Activated naive CD8-positive, alpha-beta T cell (primary cell): ENCODE results near the gene RAB3C.
"Not testable (repeated sequence)": the region's sequence is repeated elsewhere in the genome, so short reads cannot be mapped to it uniquely, and the experiment has no call there.

Source experiments
- H3K27ac Mint-ChIP-seq: one replicate; pipeline ENCODE4 v1.8.0; 2021; ENCODE audit warnings: mixed read lengths
- H3K27me3 Mint-ChIP-seq: one replicate; pipeline ENCODE4 v1.8.0; 2021; ENCODE audit warnings: mixed read lengths
- H3K36me3 Mint-ChIP-seq: one replicate; pipeline ENCODE4 v1.8.0; 2021; ENCODE audit warnings: mixed read lengths
- H3K4me1 Mint-ChIP-seq: one replicate; pipeline ENCODE4 v1.8.0; 2021; ENCODE audit warnings: low read depth, mixed read lengths
- H3K4me3 Mint-ChIP-seq: one replicate; pipeline ENCODE4 v1.8.0; 2021; ENCODE audit warnings: mild to moderate bottlenecking, mixed read lengths
- H3K9me3 Mint-ChIP-seq: one replicate; pipeline ENCODE4 v1.8.0; 2021; ENCODE audit warnings: low read depth, mixed read lengths

RAB3C gene

DNA sequence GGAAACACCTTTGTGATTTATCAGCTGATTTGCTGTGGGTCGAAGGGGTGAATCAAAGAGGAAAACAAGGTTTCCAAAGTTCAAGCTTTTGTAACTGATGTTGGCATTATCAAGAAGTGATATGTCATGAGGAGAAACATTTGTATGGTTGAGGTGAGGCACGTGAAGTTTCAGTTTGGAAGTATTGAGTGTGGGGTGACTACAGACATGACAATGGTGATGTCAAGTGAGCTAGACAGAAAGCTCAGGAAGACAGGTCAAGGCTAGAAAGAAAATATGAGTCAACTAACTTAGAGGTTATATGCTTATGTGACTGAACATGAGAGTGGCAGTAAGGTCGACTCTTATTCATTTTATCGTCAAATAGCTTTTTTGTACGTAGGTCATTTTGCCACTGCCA lies 99.1 kb downstream of the RAB3C start:
- H3K27ac Mint-ChIP-seq, result no peak overlapping the region
- H3K4me3 Mint-ChIP-seq, result no peak overlapping the region
- H3K9me3 Mint-ChIP-seq, result no peaks in the 10 kb centered on the region
- H3K27me3 Mint-ChIP-seq, result no peaks in the 10 kb centered on the region
- no peaks in the 10 kb centered on the region for H3K4me1 Mint-ChIP-seq
- H3K36me3 Mint-ChIP-seq, result no peaks in the 10 kb centered on the region

DNA sequence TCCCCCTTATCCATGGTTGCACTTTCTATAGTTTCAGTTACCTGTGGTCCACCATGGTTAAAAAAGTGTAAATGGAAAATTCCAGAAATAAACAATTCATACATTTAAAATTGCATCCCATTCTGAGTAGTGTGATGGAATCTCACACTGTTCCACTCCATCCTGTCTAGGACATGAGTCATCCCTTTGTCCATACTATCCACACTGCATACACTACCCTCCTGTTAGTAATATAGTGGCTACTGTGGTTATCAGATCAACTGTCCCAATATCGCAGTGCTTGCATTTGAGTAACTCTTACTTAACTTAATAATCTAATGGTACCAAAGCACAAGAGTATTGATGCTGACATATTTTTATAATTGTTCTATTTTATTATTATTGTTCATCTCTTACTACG lies 100.7 kb downstream of the RAB3C start:
- Mint-ChIP-seq H3K27me3 (no peaks in the 10 kb centered on the region), H3K36me3 (no peaks in the 10 kb centered on the region), H3K9me3 (no peaks in the 10 kb centered on the region), H3K4me3 (no peak overlapping the region), H3K27ac (no peak overlapping the region), H3K4me1 (no peaks in the 10 kb centered on the region)

DNA sequence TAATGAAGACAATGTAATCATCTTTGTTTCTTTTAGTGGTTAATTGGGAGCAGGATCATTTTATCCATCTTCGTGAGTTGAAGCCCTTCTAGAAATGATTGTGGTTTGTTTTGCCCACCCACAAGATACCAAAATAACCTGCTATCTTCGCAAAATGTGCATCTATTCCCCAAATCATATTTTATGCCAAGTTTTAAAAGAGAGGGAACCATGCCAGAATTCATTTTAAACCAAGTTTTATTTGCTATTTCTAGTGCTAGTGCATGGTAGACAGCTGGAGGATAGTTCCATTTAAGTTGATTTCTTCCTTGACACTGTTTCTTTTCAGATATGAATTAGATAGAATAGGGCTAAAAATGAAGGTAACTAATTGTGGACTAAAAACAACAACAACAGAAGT lies 104.2 kb downstream of the RAB3C start:
- no peak overlapping the region for H3K27ac Mint-ChIP-seq
- no peaks in the 10 kb centered on the region for H3K9me3 Mint-ChIP-seq
- H3K4me1 Mint-ChIP-seq, result no peaks in the 10 kb centered on the region
- no peaks in the 10 kb centered on the region for H3K27me3 Mint-ChIP-seq
- H3K36me3 Mint-ChIP-seq, result no peaks in the 10 kb centered on the region
- H3K4me3 Mint-ChIP-seq, result no peak overlapping the region

DNA sequence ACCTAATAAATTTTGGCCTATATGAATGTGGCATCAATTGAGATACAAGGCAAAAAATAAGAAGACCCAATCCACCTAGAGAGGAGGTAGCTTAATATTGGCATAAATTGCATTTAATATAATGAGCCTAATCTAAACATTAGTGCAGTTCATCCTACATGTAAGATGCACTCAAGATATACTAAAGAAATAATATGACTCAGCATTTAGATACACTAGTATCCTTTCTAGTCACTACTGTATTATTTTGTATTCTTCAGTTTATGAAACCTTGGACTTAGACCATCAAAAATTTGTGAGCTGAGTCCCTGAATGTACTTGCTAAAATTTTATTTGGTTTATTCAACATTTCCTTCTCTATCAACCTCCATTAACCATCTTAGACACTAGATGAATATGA lies 104.7 kb downstream of the RAB3C start:
- Mint-ChIP-seq H3K4me3 (no peak overlapping the region), H3K9me3 (no peaks in the 10 kb centered on the region), H3K27me3 (no peaks in the 10 kb centered on the region), H3K4me1 (no peaks in the 10 kb centered on the region), H3K27ac (no peak overlapping the region), H3K36me3 (no peaks in the 10 kb centered on the region)

DNA sequence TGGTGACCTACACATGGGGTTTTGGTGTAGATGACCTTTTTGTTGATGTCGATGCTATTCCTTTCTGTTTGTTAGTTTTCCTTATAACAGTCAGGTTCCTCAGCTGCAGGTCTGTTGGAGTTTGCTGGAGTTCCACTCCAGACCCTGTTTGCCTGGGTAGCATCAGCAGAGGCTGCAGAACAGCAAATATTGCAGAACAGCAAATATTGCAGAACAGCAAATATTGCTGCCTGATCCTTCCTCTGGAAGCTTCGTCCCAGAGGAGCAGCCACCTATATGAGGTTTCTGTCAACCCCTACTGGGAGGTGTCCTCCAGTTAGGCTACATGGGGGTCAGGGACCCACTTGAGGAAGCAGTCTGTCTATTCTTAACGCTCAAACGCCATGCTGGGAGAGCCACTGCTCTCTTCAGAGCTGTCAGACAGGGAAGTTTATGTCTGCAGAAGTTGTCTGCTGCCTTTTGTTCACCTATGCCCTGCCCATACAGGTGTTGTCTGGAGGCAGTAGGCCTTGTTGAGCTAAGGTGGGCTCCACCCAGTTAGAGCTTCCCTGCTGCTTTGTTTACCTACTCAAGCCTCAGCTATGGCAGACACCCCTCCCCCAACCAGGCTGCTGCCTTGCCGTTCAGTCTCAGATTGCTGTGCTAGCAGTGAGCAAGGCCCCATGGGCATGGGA lies 116.3 kb downstream of the RAB3C start:
- H3K4me3 Mint-ChIP-seq, H3K36me3 Mint-ChIP-seq, H3K9me3 Mint-ChIP-seq, H3K27me3 Mint-ChIP-seq, H3K4me1 Mint-ChIP-seq, H3K27ac Mint-ChIP-seq: not testable (repeated sequence)

DNA sequence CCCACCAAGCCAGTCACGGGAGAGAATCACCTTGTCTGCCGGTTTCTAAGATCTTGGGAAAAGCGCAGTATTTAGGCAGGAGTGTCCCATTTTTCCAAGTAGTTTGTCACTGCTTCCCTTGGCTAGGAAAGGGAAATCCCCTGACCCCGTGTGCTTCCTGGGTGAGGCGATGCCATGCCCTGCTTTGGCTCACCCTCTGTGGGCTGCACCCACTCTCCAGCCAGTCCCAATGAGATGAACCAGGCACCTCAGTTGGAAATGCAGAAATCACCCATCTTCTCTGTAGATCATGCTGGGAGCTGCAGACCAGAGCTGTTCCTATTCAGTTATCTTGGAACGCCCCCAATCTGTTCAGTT lies 116.9 kb downstream of the RAB3C start:
- peaks cover 7% of the 10 kb centered on the region for H3K9me3 Mint-ChIP-seq
- H3K36me3 Mint-ChIP-seq, result no peaks in the 10 kb centered on the region
- H3K27ac Mint-ChIP-seq, result no peak overlapping the region
- no peaks in the 10 kb centered on the region for H3K4me1 Mint-ChIP-seq
- no peak overlapping the region for H3K4me3 Mint-ChIP-seq
- H3K27me3 Mint-ChIP-seq, result no peaks in the 10 kb centered on the region

GRCh38 chr5:58703925-58704555 lies 121.2 kb downstream of the RAB3C start:
- no peak overlapping the region for H3K4me3 Mint-ChIP-seq
- H3K9me3 Mint-ChIP-seq, result no peaks in the 10 kb centered on the region
- H3K27ac Mint-ChIP-seq, result no peak overlapping the region
- no peaks in the 10 kb centered on the region for H3K36me3 Mint-ChIP-seq
- H3K27me3 Mint-ChIP-seq, result no peaks in the 10 kb centered on the region
- H3K4me1 Mint-ChIP-seq, result no peaks in the 10 kb centered on the region

GRCh38 chr5:58706736-58707135 lies 123.9 kb downstream of the RAB3C start:
- no peak overlapping the region for H3K4me3 Mint-ChIP-seq
- peaks cover 4% of the 10 kb centered on the region for H3K27me3 Mint-ChIP-seq
- no peak overlapping the region for H3K27ac Mint-ChIP-seq
- H3K4me1 Mint-ChIP-seq, result no peaks in the 10 kb centered on the region
- H3K36me3 Mint-ChIP-seq, result no peaks in the 10 kb centered on the region
- H3K9me3 Mint-ChIP-seq, result no peaks in the 10 kb centered on the region

DNA sequence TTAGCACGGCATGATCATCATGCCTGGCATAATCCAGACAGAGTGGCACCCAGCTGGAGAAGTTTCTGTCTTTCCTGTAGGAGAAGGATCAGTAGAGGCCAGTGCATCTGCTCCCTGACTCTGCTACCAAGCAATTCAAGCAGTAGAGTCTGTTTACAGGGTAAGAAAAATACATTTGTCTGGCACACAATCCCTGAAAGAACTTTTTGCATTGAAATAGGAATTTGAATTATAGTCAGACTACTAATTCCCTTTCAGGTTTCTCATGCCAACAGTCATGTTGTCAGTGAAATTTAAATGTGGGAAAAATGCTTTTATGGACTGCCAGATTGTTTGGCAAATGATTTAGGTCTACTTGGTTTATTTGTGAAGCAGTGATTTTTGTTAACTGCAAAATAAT lies 125.6 kb downstream of the RAB3C start:
- H3K4me1 Mint-ChIP-seq, result no peaks in the 10 kb centered on the region
- no peak overlapping the region for H3K27ac Mint-ChIP-seq
- H3K36me3 Mint-ChIP-seq, result no peaks in the 10 kb centered on the region
- H3K9me3 Mint-ChIP-seq, result no peaks in the 10 kb centered on the region
- H3K27me3 Mint-ChIP-seq, result peaks cover 4% of the 10 kb centered on the region
- H3K4me3 Mint-ChIP-seq, result no peak overlapping the region

GRCh38 chr5:58710425-58710824 lies 127.5 kb downstream of the RAB3C start:
- H3K4me3 Mint-ChIP-seq, H3K9me3 Mint-ChIP-seq, H3K27me3 Mint-ChIP-seq, H3K27ac Mint-ChIP-seq, H3K4me1 Mint-ChIP-seq, H3K36me3 Mint-ChIP-seq: not testable (repeated sequence)

GRCh38 chr5:58710871-58711270 lies 128.0 kb downstream of the RAB3C start:
- Mint-ChIP-seq H3K27me3 (peaks cover 4% of the 10 kb centered on the region), H3K36me3 (no peaks in the 10 kb centered on the region), H3K27ac (no peak overlapping the region), H3K4me1 (no peaks in the 10 kb centered on the region), H3K9me3 (peaks cover 7% of the 10 kb centered on the region), H3K4me3 (no peak overlapping the region)

- Mint-ChIP-seq H3K27me3 (peaks cover 4% of the 10 kb centered on the region), H3K4me3 (no peak overlapping the region), H3K9me3 (peaks cover 7% of the 10 kb centered on the region), H3K27ac (no peak overlapping the region), H3K36me3 (no peaks in the 10 kb centered on the region), H3K4me1 (no peaks in the 10 kb centered on the region)
These were observed 129.1 kb downstream of the RAB3C start for GRCh38 chr5:58711965-58712364.

DNA sequence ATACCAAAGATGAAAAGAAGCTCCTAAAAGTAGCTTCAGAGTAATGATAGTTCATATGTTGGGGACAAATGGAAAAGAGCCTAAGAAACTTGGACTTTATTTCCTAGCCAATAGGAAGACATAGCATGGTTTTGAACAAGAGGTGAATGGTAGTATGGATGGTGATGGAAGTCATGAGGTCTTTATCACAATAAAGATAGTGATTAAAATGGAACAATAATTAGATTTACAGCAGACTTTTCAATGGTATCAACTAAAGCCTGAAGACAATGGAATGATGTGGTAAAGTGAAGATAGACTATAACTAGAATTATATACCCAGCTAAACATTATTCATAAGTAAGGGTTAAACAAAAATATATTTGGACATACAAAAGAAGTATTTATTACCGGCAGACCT lies 131.2 kb downstream of the RAB3C start:
- Mint-ChIP-seq H3K4me3 (no peak overlapping the region), H3K36me3 (no peaks in the 10 kb centered on the region), H3K27me3 (peaks cover 7% of the 10 kb centered on the region), H3K27ac (no peak overlapping the region), H3K4me1 (no peaks in the 10 kb centered on the region), H3K9me3 (peaks cover 7% of the 10 kb centered on the region)

GRCh38 chr5:58715997-58716656 lies 133.3 kb downstream of the RAB3C start:
- no peaks in the 10 kb centered on the region for H3K36me3 Mint-ChIP-seq
- no peak overlapping the region for H3K27ac Mint-ChIP-seq
- H3K4me1 Mint-ChIP-seq, result no peaks in the 10 kb centered on the region
- H3K27me3 Mint-ChIP-seq, result peaks cover 6% of the 10 kb centered on the region
- H3K9me3 Mint-ChIP-seq, result peaks cover 7% of the 10 kb centered on the region
- no peak overlapping the region for H3K4me3 Mint-ChIP-seq

DNA sequence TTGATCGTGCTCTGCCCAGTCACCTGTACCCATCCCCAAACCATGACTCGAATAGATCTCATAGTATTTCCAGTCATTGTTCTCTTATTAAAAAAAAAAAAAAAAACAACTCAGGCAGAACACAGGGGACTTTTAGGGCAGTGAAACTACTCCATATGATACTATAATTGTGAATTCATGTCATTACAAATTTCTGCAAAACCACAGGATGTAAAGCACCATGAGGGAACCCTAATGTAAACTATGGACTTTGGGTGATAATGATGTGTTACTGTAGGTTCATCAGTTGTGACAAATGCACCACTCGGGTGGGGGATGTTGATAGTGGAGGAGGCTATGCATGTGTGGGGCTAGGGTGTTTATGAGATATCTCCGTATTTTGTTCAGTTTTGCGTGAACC lies 133.8 kb downstream of the RAB3C start:
- Mint-ChIP-seq H3K4me3 (no peak overlapping the region), H3K36me3 (no peaks in the 10 kb centered on the region), H3K27me3 (peaks cover 6% of the 10 kb centered on the region), H3K27ac (no peak overlapping the region), H3K9me3 (peaks cover 7% of the 10 kb centered on the region), H3K4me1 (no peaks in the 10 kb centered on the region)
